ENCODE data around the gene APOLD1.
A peak's percentile ranks its signal among the peaks of the same experiment; 100 is the strongest.

APOLD1 gene

DNA sequence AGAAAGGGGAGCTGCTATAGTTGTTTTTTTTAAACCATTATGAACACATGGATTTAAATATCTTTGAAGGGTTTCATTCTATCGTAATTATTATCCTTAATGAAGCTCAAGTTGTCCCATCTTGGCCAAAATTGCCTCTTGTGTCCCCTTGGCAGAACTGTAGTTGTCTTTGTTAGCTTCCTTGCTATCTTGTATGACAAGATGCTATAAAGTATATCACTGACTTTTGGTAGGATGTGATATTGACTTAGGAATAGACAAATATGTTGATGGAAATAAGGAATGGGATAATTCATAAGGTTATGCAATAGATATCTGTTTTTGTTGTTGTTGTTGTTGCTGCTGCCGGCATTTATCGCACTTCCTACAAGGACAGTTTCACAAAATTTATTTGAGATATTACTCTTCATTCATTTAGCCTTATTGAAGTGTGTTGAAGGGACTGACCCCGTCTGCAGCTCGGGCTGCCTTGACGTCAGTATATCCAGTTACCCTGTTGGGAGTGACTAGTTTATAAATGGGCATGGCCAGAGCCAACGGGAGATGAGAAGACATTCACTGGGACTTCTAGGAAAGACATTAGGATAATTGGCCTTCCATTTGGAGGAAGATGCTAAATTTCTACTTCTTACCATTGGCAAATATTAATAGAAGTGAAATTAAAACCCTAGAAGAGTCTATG is 26.1 kb upstream of the APOLD1 start:
- H3K4me1 ChIP-seq (ENCODE audit: insufficient read depth, low read length), result no peaks in the 10 kb centered on the region
- no peaks in the 10 kb centered on the region for H3K9me3 ChIP-seq (ENCODE audit: low read length)
- no peaks in the 10 kb centered on the region for H3K27me3 ChIP-seq (ENCODE audit: insufficient read depth, low read length)
- no peak overlapping the region for H3K4me3 ChIP-seq (ENCODE audit: low read length)
- H2AFZ ChIP-seq (ENCODE audit: low read depth, low read length), result no peak overlapping the region
- H3K36me3 ChIP-seq (ENCODE audit: insufficient read depth, low read length), result no peaks in the 10 kb centered on the region

DNA sequence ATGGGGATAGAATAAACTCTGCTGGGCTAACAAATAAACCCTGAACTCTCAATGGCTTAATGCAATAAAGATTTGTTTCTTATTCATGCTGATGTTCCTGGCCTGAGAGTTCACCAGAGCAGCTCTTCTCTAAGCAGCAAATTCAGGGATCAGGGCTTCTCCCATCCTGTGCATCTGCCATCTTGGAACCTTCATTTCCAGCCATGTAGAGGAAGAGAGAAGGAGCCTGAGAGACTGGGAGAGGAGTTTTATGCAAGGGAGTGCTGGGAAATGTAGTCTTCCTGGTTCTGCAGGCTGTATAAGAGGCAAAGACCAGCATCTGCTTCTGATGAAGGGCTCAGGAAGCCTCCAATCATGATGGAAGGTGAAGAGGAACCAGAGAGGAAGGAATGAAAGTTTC is 20.6 kb upstream of the APOLD1 start:
- Histone ChIP-seq H3K4me3 (ENCODE audit: low read length) (no peak overlapping the region), H3K27me3 (ENCODE audit: insufficient read depth, low read length) (no peaks in the 10 kb centered on the region), H3K9me3 (ENCODE audit: low read length) (no peaks in the 10 kb centered on the region), H2AFZ (ENCODE audit: low read depth, low read length) (no peak overlapping the region), H3K36me3 (ENCODE audit: insufficient read depth, low read length) (no peaks in the 10 kb centered on the region), H3K4me1 (ENCODE audit: insufficient read depth, low read length) (no peaks in the 10 kb centered on the region)

DNA sequence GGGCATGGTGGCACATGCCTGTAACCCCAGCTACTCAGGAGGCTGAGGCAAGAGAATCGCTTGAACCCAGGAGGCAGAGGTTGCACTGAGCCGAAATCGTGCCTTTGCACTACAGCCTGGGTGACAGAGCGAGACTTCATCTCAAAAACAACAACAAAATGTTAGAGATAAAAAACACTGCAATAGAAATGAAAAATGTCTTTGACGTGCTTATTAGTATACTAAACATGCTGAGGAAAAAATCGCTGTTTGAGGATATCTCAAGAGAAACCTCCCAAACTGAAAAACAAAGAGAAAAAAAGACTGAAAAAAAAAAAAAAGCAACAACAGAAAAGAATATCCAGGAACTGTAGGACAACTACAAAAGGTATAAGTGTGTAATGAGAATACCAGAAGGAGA is 15.2 kb upstream of the APOLD1 start:
- H3K9me3 ChIP-seq (ENCODE audit: low read length), result no peaks in the 10 kb centered on the region
- H3K4me3 ChIP-seq (ENCODE audit: low read length), result no peak overlapping the region
- no peaks in the 10 kb centered on the region for H3K4me1 ChIP-seq (ENCODE audit: insufficient read depth, low read length)

DNA sequence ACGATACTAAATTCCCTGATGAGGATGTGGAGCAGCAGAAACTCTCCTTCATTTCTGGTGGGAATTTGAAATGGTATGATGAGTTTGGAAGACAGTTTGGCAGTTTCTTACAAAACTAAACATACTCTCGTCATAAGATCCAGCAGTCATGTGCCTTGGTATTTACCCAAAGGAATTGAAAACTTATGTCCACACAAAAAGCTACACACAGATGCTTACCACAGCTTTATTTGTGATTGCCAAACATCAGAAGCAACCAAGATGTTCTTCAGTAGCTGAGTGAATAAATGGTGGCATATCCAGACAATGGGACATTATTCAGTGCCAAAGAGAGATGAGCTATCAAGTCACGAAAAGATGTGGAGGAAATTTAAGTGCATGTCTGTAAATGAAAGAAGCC is 10.7 kb upstream of the APOLD1 start:
- H2AFZ ChIP-seq (ENCODE audit: low read depth, low read length), result no peak overlapping the region
- no peak overlapping the region for H3K4me3 ChIP-seq (ENCODE audit: low read length)
- H3K9me3 ChIP-seq (ENCODE audit: low read length), result no peaks in the 10 kb centered on the region
- no peaks in the 10 kb centered on the region for H3K4me1 ChIP-seq (ENCODE audit: insufficient read depth, low read length)
- no peaks in the 10 kb centered on the region for H3K36me3 ChIP-seq (ENCODE audit: insufficient read depth, low read length)
- no peaks in the 10 kb centered on the region for H3K27me3 ChIP-seq (ENCODE audit: insufficient read depth, low read length)

More for the DNA sequence above, 15.2 kb upstream of the APOLD1 start:
- no peak overlapping the region for H2AFZ ChIP-seq (ENCODE audit: low read depth, low read length)
- no peaks in the 10 kb centered on the region for H3K36me3 ChIP-seq (ENCODE audit: insufficient read depth, low read length)
- H3K27me3 ChIP-seq (ENCODE audit: insufficient read depth, low read length), result no peaks in the 10 kb centered on the region

DNA sequence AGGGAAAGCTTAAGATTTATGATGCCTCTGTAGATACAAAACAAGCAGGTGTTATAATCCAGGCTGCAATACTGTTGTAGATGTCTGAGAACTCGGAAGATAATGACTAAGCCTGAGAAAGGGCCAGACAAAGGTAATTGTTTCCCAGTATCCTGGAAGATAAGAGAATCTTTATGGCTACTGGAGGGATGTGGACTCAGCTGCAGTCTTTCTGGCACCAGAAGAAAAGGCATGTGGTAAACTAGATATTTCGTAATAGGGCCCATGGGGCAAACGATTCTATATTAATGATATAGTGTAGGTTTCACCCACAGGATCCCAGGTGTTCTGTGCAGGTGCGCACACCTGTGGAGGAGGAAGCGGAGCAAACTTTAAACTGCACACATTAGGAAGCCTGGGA is 9.2 kb upstream of the APOLD1 start:
- Histone ChIP-seq H3K4me1 (ENCODE audit: insufficient read depth, low read length) (no peaks in the 10 kb centered on the region), H3K4me3 (ENCODE audit: low read length) (no peak overlapping the region), H3K27me3 (ENCODE audit: insufficient read depth, low read length) (no peaks in the 10 kb centered on the region), H3K36me3 (ENCODE audit: insufficient read depth, low read length) (no peaks in the 10 kb centered on the region), H3K9me3 (ENCODE audit: low read length) (no peaks in the 10 kb centered on the region), H2AFZ (ENCODE audit: low read depth, low read length) (no peak overlapping the region)

DNA sequence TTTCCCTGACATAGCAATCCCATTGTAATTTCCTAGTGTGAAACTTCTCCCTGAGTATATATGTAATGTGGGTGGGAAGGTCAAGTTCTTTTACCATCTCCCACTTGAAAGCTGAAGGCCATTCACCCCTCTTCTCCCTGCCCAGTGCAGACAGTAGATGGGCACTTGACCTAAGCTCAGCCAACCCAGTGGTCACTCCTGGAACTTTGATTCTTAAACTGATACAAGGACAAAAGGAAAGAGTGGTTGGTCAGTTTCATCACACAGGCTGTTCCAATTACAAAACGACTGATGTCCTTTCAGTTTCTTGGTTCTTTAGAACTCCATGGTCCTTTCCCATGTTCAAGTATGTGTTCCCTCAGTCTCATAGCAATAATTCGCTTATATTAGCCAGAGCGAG is 8.4 kb upstream of the APOLD1 start:
- Histone ChIP-seq H3K36me3 (ENCODE audit: insufficient read depth, low read length) (no peaks in the 10 kb centered on the region), H3K27me3 (ENCODE audit: insufficient read depth, low read length) (no peaks in the 10 kb centered on the region), H3K4me3 (ENCODE audit: low read length) (no peak overlapping the region), H3K9me3 (ENCODE audit: low read length) (no peaks in the 10 kb centered on the region), H3K4me1 (ENCODE audit: insufficient read depth, low read length) (no peaks in the 10 kb centered on the region), H2AFZ (ENCODE audit: low read depth, low read length) (no peak overlapping the region)

DNA sequence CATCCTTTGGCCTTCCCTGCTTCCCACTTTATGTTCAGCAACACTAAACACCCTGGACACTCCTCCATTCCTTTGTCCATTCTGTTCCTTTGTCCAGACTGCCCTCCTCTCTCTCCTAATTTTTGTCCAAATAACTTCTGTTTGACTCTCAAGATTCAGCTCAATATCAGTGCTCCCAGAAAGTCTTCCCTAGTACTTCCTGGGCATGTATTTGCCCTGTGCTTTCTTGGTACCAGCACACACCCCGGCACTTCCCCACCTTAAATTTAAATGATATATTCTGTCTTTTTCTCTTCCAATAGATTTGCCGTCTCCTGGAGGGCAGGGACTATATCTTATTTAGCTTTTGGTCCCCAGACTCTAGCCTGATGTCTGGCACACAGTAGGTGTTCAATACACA is 6.5 kb upstream of the APOLD1 start:
- Histone ChIP-seq H3K4me3 (ENCODE audit: low read length) (no peak overlapping the region), H3K9me3 (ENCODE audit: low read length) (no peaks in the 10 kb centered on the region), H2AFZ (ENCODE audit: low read depth, low read length) (no peak overlapping the region), H3K36me3 (ENCODE audit: insufficient read depth, low read length) (no peaks in the 10 kb centered on the region), H3K4me1 (ENCODE audit: insufficient read depth, low read length) (no peaks in the 10 kb centered on the region), H3K27me3 (ENCODE audit: insufficient read depth, low read length) (no peaks in the 10 kb centered on the region)

DNA sequence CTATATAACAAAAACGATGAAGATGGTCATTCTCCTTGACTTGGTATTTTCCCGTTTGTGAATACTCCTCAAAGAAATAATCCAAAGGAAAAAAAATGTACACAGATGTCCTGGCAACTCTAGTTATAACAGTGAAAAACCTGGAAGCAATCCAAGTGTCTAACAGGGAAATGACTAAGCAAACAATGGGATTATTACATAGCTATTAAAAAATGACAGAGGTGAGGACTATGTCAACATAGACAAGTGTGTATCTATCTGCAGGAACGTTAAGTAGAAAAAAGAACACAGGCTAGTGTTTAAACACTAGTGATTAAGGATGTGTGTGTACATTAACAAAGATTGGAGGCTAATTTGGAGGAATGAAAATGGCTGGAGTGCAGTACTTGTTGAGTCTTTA is 5.9 kb upstream of the APOLD1 start:
- Histone ChIP-seq H3K4me1 (ENCODE audit: insufficient read depth, low read length) (peaks cover 2% of the 10 kb centered on the region), H3K27me3 (ENCODE audit: insufficient read depth, low read length) (no peaks in the 10 kb centered on the region), H3K36me3 (ENCODE audit: insufficient read depth, low read length) (no peaks in the 10 kb centered on the region), H2AFZ (ENCODE audit: low read depth, low read length) (no peak overlapping the region), H3K4me3 (ENCODE audit: low read length) (no peak overlapping the region), H3K9me3 (ENCODE audit: low read length) (no peaks in the 10 kb centered on the region)

DNA sequence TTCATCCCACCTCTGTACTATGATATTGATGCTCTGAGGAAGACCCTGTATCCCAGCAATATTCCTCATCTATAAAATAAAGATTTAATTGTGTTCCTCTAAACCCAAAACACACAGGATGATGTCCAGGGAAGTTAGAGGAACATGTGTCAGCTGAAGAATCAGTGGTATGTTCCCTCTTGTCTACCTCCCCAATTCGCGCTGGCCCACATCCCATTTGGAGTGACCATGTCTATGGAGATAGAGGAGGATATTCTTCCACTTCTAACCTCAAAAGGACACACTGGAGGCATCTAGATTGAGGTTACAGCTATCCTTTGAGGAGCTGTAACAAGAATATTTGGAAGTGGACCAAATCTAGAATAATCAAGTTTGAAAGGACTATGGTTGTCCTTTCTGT is 1.3 kb upstream of the APOLD1 start:
- Histone ChIP-seq H3K27me3 (ENCODE audit: insufficient read depth, low read length) (no peaks in the 10 kb centered on the region), H3K9me3 (ENCODE audit: low read length) (no peaks in the 10 kb centered on the region), H3K4me3 (ENCODE audit: low read length) (no peak overlapping the region), H3K36me3 (ENCODE audit: insufficient read depth, low read length) (no peaks in the 10 kb centered on the region), H3K4me1 (ENCODE audit: insufficient read depth, low read length) (peaks cover 26% of the 10 kb centered on the region), H2AFZ (ENCODE audit: low read depth, low read length) (no peak overlapping the region)

DNA sequence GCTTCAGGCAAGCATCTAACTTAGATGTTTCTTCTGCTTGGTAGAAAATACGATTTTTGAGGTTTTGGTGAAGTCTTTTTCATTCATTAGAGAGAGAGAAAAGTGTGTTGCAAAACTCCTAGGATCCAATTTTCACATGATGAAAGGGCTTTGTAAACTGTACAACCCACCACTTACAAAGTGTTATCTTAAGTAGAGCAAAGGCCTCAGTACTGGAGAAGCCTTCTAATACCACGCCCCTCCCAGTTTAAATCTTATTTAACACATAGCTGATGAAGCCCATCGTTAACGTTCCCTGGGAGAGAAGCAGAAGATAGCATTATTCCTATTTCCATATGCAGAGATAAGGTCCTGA is 869 bp downstream of the APOLD1 start:
- Histone ChIP-seq H3K9me3 (ENCODE audit: low read length) (no peaks in the 10 kb centered on the region), H3K27me3 (ENCODE audit: insufficient read depth, low read length) (no peaks in the 10 kb centered on the region), H2AFZ (ENCODE audit: low read depth, low read length) (no peak overlapping the region), H3K36me3 (ENCODE audit: insufficient read depth, low read length) (no peaks in the 10 kb centered on the region), H3K4me1 (ENCODE audit: insufficient read depth, low read length) (peaks cover 30% of the 10 kb centered on the region), H3K4me3 (ENCODE audit: low read length) (peak overlapping the region; percentile 51)

DNA sequence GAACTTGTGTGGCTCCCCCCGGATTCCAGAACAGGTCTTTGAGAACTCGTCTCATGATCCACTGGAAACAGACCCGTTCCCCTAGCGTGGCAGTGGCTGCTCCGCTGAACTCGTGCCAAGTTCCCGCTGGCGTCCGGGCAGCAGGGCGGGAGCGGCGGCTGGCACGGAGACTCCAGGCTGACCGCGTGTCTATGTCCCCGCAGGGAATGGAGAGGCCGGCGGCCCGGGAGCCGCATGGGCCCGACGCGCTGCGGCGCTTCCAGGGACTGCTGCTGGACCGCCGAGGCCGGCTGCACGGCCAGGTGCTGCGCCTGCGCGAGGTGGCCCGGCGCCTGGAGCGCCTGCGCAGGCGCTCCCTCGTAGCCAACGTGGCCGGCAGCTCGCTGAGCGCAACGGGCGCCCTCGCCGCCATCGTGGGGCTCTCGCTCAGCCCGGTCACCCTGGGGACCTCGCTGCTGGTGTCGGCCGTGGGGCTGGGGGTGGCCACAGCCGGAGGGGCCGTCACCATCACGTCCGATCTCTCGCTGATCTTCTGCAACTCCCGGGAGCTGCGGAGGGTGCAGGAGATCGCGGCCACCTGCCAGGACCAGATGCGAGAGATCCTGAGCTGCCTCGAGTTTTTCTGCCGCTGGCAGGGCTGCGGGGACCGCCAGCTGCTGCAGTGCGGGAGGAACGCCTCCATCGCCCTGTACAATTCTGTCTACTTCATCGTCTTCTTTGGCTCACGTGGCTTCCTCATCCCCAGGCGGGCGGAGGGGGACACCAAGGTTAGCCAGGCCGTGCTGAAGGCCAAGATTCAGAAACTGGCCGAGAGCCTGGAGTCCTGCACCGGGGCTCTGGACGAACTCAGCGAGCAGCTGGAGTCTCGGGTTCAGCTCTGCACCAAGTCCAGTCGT is 1.5 kb downstream of the APOLD1 start:
- Histone ChIP-seq H3K4me3 (ENCODE audit: low read length) (no peak overlapping the region), H3K36me3 (ENCODE audit: insufficient read depth, low read length) (no peaks in the 10 kb centered on the region), H3K9me3 (ENCODE audit: low read length) (no peaks in the 10 kb centered on the region), H3K27me3 (ENCODE audit: insufficient read depth, low read length) (no peaks in the 10 kb centered on the region), H2AFZ (ENCODE audit: low read depth, low read length) (no peak overlapping the region), H3K4me1 (ENCODE audit: insufficient read depth, low read length) (peaks cover 37% of the 10 kb centered on the region)

DNA sequence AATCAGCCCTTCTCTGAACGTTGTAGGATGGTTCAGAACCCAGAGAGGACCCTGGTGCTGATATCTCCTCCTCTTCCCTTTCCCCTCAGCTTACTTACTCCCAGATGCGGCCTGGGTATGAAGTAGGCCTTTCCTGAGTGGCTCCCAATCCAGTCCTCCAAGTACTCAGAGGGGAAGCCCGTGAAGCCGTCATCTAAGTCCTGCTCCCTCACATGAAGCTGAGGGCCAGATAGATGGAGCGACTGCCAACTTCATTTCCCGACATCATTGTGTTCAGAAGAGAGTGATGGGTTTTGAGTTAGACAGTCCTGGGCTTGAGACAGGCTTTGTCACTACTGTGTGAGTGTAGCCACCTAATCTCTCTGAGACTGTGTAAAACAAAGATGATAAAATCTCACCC is 2.7 kb downstream of the APOLD1 start:
- Histone ChIP-seq H3K4me3 (ENCODE audit: low read length) (no peak overlapping the region), H3K27me3 (ENCODE audit: insufficient read depth, low read length) (no peaks in the 10 kb centered on the region), H3K9me3 (ENCODE audit: low read length) (no peaks in the 10 kb centered on the region), H3K4me1 (ENCODE audit: insufficient read depth, low read length) (peaks cover 45% of the 10 kb centered on the region), H3K36me3 (ENCODE audit: insufficient read depth, low read length) (no peaks in the 10 kb centered on the region), H2AFZ (ENCODE audit: low read depth, low read length) (no peak overlapping the region)

DNA sequence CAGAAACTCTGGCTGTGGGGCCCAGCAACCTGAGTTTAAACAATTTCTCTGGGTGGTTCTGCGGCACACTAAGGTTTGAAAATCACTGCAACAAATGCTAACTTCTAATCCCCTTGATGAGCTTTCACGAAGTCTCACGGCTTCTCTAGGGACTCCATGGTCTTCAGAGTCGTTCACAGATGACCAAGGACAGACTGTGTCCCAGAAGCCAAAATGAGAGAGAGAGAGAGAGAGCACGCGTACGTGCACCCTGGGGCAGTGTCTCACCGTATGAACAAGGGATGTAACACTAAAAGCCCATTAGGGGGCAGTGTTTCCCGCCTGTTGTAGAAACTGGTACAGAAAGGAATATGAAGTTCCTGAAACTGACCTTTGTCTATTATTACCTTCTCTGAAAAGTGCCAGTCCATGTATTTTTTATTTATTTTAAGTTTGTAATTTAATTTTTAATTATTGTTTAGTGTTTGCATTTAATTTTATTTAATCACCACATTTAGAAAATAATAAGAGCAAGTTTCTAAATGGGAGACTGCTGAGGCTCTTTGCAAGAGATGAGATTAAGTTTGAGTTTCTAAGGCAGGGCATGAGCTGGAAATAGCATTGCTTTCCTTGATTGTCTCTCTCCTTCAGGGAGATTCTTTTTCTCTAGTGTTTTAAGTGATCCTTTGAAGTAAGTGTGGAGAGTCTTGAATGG is 3.4 kb downstream of the APOLD1 start:
- H2AFZ ChIP-seq (ENCODE audit: low read depth, low read length), result no peak overlapping the region
- no peak overlapping the region for H3K4me3 ChIP-seq (ENCODE audit: low read length)
- H3K9me3 ChIP-seq (ENCODE audit: low read length), result no peaks in the 10 kb centered on the region
- H3K27me3 ChIP-seq (ENCODE audit: insufficient read depth, low read length), result no peaks in the 10 kb centered on the region
- no peaks in the 10 kb centered on the region for H3K36me3 ChIP-seq (ENCODE audit: insufficient read depth, low read length)
- H3K4me1 ChIP-seq (ENCODE audit: insufficient read depth, low read length), result peaks cover 45% of the 10 kb centered on the region
